Activated CD4-positive, alpha-beta memory T cell treated with anti-CD3 and anti-CD28 coated beads for 36 hours (primary cell): ENCODE measurements around the gene SCYGR2. TPM values are rescaled to one million over a fixed set of nuclear protein-coding genes. Genes with fewer than 3 reads are reported as not detected.

Experiments
- CTCF ChIA-PET: fragments of 350-600 bp; sonication (Branson Sonifier 250); formaldehyde crosslinking; loops from one replicate; lab custom pipeline; 2021; ENCODE audit warnings: antibody characterized with exemption, inconsistent platforms; lab: Charles Lee
- POLR2A ChIA-PET: fragments of 350-600 bp; sonication (Branson Sonifier 250); formaldehyde crosslinking; loops from one replicate; lab custom pipeline; 2021; ENCODE audit warnings: antibody characterized with exemption; lab: Charles Lee
- DNase-seq: peaks from one replicate; pipeline ENCODE4 v3.0.0-alpha.2; 2020
- H3K27ac Mint-ChIP-seq: one replicate; pipeline ENCODE4 v1.8.0; 2021; ENCODE audit warnings: mixed read lengths
- H3K27me3 Mint-ChIP-seq: one replicate; pipeline ENCODE4 v1.8.0; 2021; ENCODE audit warnings: mixed read lengths
- H3K36me3 Mint-ChIP-seq: one replicate; pipeline ENCODE4 v1.8.0; 2021; ENCODE audit warnings: mixed read lengths
- H3K4me1 Mint-ChIP-seq: one replicate; pipeline ENCODE4 v1.8.0; 2021; ENCODE audit warnings: low read depth, mixed read lengths
- H3K4me3 Mint-ChIP-seq: one replicate; pipeline ENCODE4 v1.8.0; 2021; ENCODE audit warnings: mild to moderate bottlenecking, mixed read lengths
- H3K9me3 Mint-ChIP-seq: one replicate; pipeline ENCODE4 v1.8.0; 2021; ENCODE audit warnings: mixed read lengths
- intact Hi-C: fragments of 100-400 bp; cut with micrococcal nuclease; formaldehyde crosslinking; loops from one replicate; pipeline ENCODE4 v1.15.1; 2023
- total RNA-seq, 2 experiments: library from RNA; stranded (reverse); gene quantifications; one replicate each; pipeline ENCODE4 v1.2.3, GENCODE V29; 2021

SCYGR2 gene
- total RNA-seq, 2 experiments from 2014 or later = not detected

- DNase-seq = no peak
- ChIA-PET POLR2A (no interaction called here), CTCF (interaction anchor here (1.1 kb wide), 1 partner anchor 75 kb away, joined by 3 read pairs; no protein-coding TSS in a partner anchor)
- Mint-ChIP-seq H3K27ac (no peak overlapping the region), H3K36me3 (peaks cover 10% of the 10 kb centered on the region), H3K27me3 (peaks cover 24% of the 10 kb centered on the region), H3K9me3 (peaks cover 12% of the 10 kb centered on the region), H3K4me1 (no peaks in the 10 kb centered on the region), H3K4me3 (no peak overlapping the region)
- intact Hi-C loops = no loop called here
These were observed 16.3 kb upstream of the SCYGR2 start for GRCh38 chr2:227582369-227582768.

- H3K27ac Mint-ChIP-seq = no peak overlapping the region
- POLR2A ChIA-PET = no interaction called here
- H3K9me3 Mint-ChIP-seq = peaks cover 5% of the 10 kb centered on the region
- intact Hi-C loops = no loop called here
- CTCF ChIA-PET = no interaction called here
- no peaks in the 10 kb centered on the region for H3K36me3 Mint-ChIP-seq
- no peak overlapping the region for H3K4me3 Mint-ChIP-seq
- H3K27me3 Mint-ChIP-seq = peaks cover 33% of the 10 kb centered on the region
- no peak for DNase-seq
- H3K4me1 Mint-ChIP-seq = no peaks in the 10 kb centered on the region
These were observed 5.9 kb upstream of the SCYGR2 start for GRCh38 chr2:227592694-227593387.

DNA sequence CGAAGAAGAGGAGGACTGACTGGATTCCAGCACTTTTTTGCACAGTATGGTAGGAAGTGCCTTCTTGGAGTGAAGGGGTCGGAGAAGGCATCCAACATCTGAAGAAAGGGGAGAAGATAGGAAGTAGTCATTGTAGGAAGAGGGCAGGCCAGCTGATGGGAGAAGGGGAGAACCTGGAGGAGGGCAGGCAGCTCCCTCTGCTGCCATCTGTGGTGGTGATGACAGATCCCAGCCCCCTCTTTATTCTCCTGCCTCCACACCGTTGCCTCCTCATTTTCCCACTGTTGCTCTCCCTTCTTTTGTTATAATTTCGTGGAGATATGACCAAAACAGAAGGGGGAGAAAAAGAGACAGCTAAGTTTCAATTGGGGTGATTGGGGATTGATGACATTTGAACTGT lies 2.9 kb upstream of the SCYGR2 start:
- H3K27me3 Mint-ChIP-seq = peaks cover 24% of the 10 kb centered on the region
- ChIA-PET POLR2A (no interaction called here), CTCF (no interaction called here)
- H3K36me3 Mint-ChIP-seq = no peaks in the 10 kb centered on the region
- no peaks in the 10 kb centered on the region for H3K4me1 Mint-ChIP-seq
- intact Hi-C loops = no loop called here
- H3K4me3 Mint-ChIP-seq = no peak overlapping the region
- DNase-seq = no peak
- H3K9me3 Mint-ChIP-seq = no peaks in the 10 kb centered on the region
- no peak overlapping the region for H3K27ac Mint-ChIP-seq

DNA sequence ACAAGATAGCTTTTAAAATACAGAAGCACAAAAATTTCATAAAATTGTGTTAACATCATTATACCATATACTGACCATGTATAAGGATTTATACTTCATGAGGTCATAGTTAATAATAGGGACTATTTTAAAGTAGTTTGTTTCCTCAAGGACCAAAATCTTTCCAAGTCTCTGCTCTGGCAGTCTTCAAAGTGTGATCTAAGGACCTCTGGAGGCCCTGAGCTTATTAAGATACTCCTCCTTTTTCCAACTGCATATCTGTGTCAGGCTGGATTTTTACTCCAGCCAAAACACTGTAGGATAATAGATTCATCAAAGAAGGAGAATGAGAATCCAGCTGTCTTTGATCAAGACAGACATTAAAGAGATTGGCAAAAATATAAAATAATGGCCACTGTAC lies 1.7 kb upstream of the SCYGR2 start:
- H3K27ac Mint-ChIP-seq = no peak overlapping the region
- H3K4me3 Mint-ChIP-seq = no peak overlapping the region
- no peaks in the 10 kb centered on the region for H3K4me1 Mint-ChIP-seq
- DNase-seq = no peak
- ChIA-PET CTCF (no interaction called here), POLR2A (no interaction called here)
- intact Hi-C loops = no loop called here
- no peaks in the 10 kb centered on the region for H3K9me3 Mint-ChIP-seq
- peaks cover 23% of the 10 kb centered on the region for H3K27me3 Mint-ChIP-seq
- no peaks in the 10 kb centered on the region for H3K36me3 Mint-ChIP-seq

GRCh38 chr2:227597998-227598397 lies 695 bp upstream of the SCYGR2 start:
- intact Hi-C loops = no loop called here
- Mint-ChIP-seq H3K9me3 (no peaks in the 10 kb centered on the region), H3K4me1 (no peaks in the 10 kb centered on the region), H3K4me3 (no peak overlapping the region), H3K27ac (no peak overlapping the region), H3K36me3 (no peaks in the 10 kb centered on the region), H3K27me3 (peaks cover 17% of the 10 kb centered on the region)
- ChIA-PET POLR2A (no interaction called here), CTCF (no interaction called here)
- DNase-seq = no peak

GRCh38 chr2:227602358-227602757 lies 3.7 kb downstream of the SCYGR2 start:
- intact Hi-C loops = no loop called here
- H3K36me3 Mint-ChIP-seq = no peaks in the 10 kb centered on the region
- ChIA-PET POLR2A (no interaction called here), CTCF (no interaction called here)
- H3K27me3 Mint-ChIP-seq = peaks cover 25% of the 10 kb centered on the region
- H3K4me1 Mint-ChIP-seq = no peaks in the 10 kb centered on the region
- no peak overlapping the region for H3K4me3 Mint-ChIP-seq
- no peak for DNase-seq
- no peak overlapping the region for H3K27ac Mint-ChIP-seq
- H3K9me3 Mint-ChIP-seq = no peaks in the 10 kb centered on the region

- Mint-ChIP-seq H3K4me3 (no peak overlapping the region), H3K4me1 (peaks cover 14% of the 10 kb centered on the region), H3K27me3 (peaks cover 44% of the 10 kb centered on the region), H3K9me3 (no peaks in the 10 kb centered on the region), H3K36me3 (no peaks in the 10 kb centered on the region), H3K27ac (no peak overlapping the region)
- no peak for DNase-seq
- ChIA-PET POLR2A (no interaction called here), CTCF (no interaction called here)
- intact Hi-C loops = no loop called here
These were observed 7.8 kb downstream of the SCYGR2 start for GRCh38 chr2:227606476-227606875.

- Mint-ChIP-seq H3K4me3 (no peak overlapping the region), H3K9me3 (no peaks in the 10 kb centered on the region), H3K27ac (no peak overlapping the region), H3K4me1 (peaks cover 14% of the 10 kb centered on the region), H3K27me3 (peaks cover 54% of the 10 kb centered on the region), H3K36me3 (no peaks in the 10 kb centered on the region)
- ChIA-PET CTCF (interaction anchor here (1.0 kb wide), 1 partner anchor 18 kb away, joined by 4 read pairs; no protein-coding TSS in a partner anchor), POLR2A (no interaction called here)
- no peak for DNase-seq
- intact Hi-C loops = no loop called here
These were observed 9.2 kb downstream of the SCYGR2 start for GRCh38 chr2:227607941-227608340.

GRCh38 chr2:227608561-227609338 lies 10.1 kb downstream of the SCYGR2 start:
- Mint-ChIP-seq H3K9me3 (no peaks in the 10 kb centered on the region), H3K4me3 (no peak overlapping the region), H3K27me3 (peaks cover 56% of the 10 kb centered on the region), H3K36me3 (no peaks in the 10 kb centered on the region), H3K4me1 (peaks cover 14% of the 10 kb centered on the region), H3K27ac (no peak overlapping the region)
- POLR2A ChIA-PET = no interaction called here
- CTCF ChIA-PET = interaction anchor here (1.0 kb wide), 1 partner anchor 17 kb away, joined by 4 read pairs; no protein-coding TSS in a partner anchor
- intact Hi-C loops = no loop called here
- DNase-seq = no peak

- intact Hi-C loops = no loop called here
- POLR2A ChIA-PET = no interaction called here
- H3K4me3 Mint-ChIP-seq = no peak overlapping the region
- H3K27me3 Mint-ChIP-seq = peaks cover 51% of the 10 kb centered on the region
- H3K36me3 Mint-ChIP-seq = no peaks in the 10 kb centered on the region
- no peaks in the 10 kb centered on the region for H3K9me3 Mint-ChIP-seq
- no peak for DNase-seq
- no peak overlapping the region for H3K27ac Mint-ChIP-seq
- CTCF ChIA-PET = no interaction called here
- H3K4me1 Mint-ChIP-seq = peaks cover 14% of the 10 kb centered on the region
These were observed 11.4 kb downstream of the SCYGR2 start for GRCh38 chr2:227610123-227610522.

DNA sequence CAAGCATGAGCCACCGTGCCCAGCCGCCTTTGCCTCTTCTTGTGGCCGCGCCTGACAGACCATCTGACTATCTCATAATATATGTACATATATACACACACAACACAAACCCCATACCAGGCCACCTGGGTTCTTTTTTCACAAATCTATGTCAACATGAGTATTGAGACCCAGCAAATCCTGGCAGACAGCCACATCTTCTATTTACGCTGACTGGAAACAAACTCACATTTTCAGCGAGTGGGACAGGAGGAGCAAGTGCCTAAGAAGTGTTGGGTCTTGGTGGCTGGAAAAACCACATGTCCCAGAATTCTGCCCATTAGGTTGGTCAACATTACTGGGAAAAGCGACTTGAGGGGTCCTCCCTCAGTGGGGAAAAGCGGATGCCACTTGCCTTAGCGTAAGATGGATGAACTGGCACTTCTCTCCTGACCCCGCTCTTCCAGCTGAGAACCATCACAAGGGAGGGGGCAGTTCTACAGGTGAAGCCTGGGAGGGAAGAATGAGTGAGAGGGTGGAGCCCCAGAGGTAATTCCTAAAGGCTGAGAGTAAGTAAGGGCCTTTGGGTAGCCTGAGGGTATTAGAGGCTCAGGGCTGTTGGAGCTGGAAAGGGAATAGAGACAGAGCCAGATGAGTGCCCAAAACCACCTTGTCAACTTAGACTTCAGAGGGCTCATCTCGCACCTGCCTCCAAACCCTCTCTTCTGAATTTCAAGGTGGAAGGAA lies 14.0 kb downstream of the SCYGR2 start:
- intact Hi-C loops = no loop called here
- H3K27me3 Mint-ChIP-seq = peaks cover 40% of the 10 kb centered on the region
- no peak overlapping the region for H3K4me3 Mint-ChIP-seq
- no peaks in the 10 kb centered on the region for H3K36me3 Mint-ChIP-seq
- no peak for DNase-seq
- ChIA-PET CTCF (interaction anchor here (1.2 kb wide), 1 partner anchor 247 kb away, joined by 3 read pairs; no protein-coding TSS in a partner anchor), POLR2A (no interaction called here)
- peaks cover 14% of the 10 kb centered on the region for H3K4me1 Mint-ChIP-seq
- H3K9me3 Mint-ChIP-seq = no peaks in the 10 kb centered on the region
- no peak overlapping the region for H3K27ac Mint-ChIP-seq

GRCh38 chr2:227613272-227613660 lies 14.6 kb downstream of the SCYGR2 start:
- Mint-ChIP-seq H3K27me3 (peaks cover 43% of the 10 kb centered on the region), H3K4me3 (no peak overlapping the region), H3K27ac (no peak overlapping the region), H3K36me3 (no peaks in the 10 kb centered on the region), H3K9me3 (no peaks in the 10 kb centered on the region), H3K4me1 (peaks cover 12% of the 10 kb centered on the region)
- DNase-seq = no peak
- POLR2A ChIA-PET = no interaction called here
- CTCF ChIA-PET = interaction anchor here (1.2 kb wide), 1 partner anchor 246 kb away, joined by 3 read pairs; no protein-coding TSS in a partner anchor
- intact Hi-C loops = no loop called here
